ENCODE measurements around the gene BEGAIN. TPM values are rescaled to one million over a fixed set of nuclear protein-coding genes. Genes with fewer than 3 reads are reported as not detected.

BEGAIN gene
- total and polyA plus RNA-seq, 4 donors: 0.27 to 1.6 (median 1.3) TPM

DNA sequence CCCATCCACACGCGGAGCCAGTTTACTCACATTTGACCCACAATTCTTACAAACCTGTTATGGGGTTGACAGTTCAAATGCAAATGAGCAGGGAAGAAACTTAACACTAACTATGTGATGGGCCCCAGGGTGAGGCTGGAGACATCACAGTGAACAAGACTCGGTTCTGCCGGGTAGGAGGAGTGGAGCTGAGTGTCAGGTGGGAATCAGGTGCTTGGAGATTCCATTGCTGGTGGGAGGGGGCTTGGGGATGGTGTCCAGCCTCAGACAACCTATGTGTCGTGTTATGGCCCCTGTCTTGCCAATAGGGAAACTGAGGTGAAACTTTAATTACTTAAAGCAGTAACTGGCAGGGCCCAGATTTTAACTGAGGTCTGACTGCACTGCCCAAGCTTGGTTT lies 41.9 kb downstream of the BEGAIN start:
- H3K9ac ChIP-seq (ENCODE audit: insufficient read depth in 1 of 2, low read length in 2 of 2): no peak overlapping the region
- no peak overlapping the region for H3K27ac ChIP-seq (ENCODE audit: low read depth in 1 of 2, low read length in 1 of 2)
- H3K9me3 ChIP-seq (ENCODE audit: control insufficient read depth in 4 of 4, insufficient read depth in 3 of 4, low read length in 3 of 4): no peaks in the 10 kb centered on the region
- WGBS, 2 donors: 88% methylated on average over 5 of the region's 5 CpGs
- H3K36me3 ChIP-seq (ENCODE audit: control insufficient read depth in 4 of 4, insufficient read depth in 4 of 4, low read length in 4 of 4): no peaks in the 10 kb centered on the region
- TF ChIP-seq, protein P1, sequence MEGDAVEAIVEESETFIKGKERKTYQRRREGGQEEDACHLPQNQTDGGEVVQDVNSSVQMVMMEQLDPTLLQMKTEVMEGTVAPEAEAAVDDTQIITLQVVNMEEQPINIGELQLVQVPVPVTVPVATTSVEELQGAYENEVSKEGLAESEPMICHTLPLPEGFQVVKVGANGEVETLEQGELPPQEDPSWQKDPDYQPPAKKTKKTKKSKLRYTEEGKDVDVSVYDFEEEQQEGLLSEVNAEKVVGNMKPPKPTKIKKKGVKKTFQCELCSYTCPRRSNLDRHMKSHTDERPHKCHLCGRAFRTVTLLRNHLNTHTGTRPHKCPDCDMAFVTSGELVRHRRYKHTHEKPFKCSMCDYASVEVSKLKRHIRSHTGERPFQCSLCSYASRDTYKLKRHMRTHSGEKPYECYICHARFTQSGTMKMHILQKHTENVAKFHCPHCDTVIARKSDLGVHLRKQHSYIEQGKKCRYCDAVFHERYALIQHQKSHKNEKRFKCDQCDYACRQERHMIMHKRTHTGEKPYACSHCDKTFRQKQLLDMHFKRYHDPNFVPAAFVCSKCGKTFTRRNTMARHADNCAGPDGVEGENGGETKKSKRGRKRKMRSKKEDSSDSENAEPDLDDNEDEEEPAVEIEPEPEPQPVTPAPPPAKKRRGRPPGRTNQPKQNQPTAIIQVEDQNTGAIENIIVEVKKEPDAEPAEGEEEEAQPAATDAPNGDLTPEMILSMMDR (IDR thresholded peaks at IDR 0.05; ENCODE audit: control extremely low read depth, extremely low read depth): no peak
- H3K27me3 ChIP-seq (ENCODE audit: control insufficient read depth in 3 of 3, insufficient read depth in 3 of 3, low read length in 2 of 3): no peaks in the 10 kb centered on the region
- no peak for ATAC-seq (ENCODE audit: insufficient read depth, low FRiP score)
- H3K4me1 ChIP-seq (ENCODE audit: control insufficient read depth in 5 of 5, insufficient read depth in 5 of 5, low read length in 5 of 5): peaks cover 0 to 11% (median 0%) of the 10 kb centered on the region in 5 donors
- H3K4me3 ChIP-seq: no peak overlapping the region
- DNase-seq: no peak

DNA sequence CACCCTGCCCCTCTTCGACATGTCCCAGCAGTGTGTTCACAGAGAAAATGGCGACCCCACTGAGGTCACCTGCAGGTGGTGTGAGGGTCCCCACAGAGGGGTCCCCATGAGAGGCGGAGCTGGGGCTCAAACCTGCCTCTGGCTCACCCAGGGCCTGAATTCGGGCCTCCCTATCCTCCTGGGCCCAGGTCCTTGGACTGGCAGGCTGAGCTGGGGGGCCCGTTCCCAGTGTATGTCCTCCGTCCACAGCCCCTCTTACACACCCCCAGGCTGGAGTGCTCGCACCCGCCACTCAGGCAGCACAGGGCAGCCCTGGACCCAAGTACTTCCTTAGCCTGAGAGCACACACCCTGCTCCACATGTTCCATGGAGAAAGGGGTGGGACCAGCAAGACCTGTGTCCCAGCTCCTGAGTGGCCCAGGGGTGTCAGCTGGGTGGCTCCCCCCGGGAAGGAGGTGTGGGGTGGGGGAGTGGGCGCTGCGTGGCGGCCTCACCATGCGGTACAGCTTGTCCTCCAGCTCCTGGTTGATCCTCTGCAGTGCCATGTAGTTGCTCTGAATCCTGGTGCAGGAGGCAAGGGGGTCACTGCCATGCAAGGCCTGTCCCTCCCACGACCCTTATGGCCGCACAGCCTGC lies 42.6 kb downstream of the BEGAIN start:
- no peak overlapping the region for H3K27ac ChIP-seq (ENCODE audit: low read depth in 1 of 2, low read length in 1 of 2)
- no peaks in the 10 kb centered on the region for H3K9me3 ChIP-seq (ENCODE audit: control insufficient read depth in 4 of 4, insufficient read depth in 3 of 4, low read length in 3 of 4)
- 87 to 92% methylated on average over 15 of the region's 15 CpGs for WGBS, 2 donors
- no peaks in the 10 kb centered on the region for H3K27me3 ChIP-seq (ENCODE audit: control insufficient read depth in 3 of 3, insufficient read depth in 3 of 3, low read length in 2 of 3)
- DNase-seq: no peak
- TF ChIP-seq, protein P1 (IDR thresholded peaks at IDR 0.05; ENCODE audit: control extremely low read depth, extremely low read depth): no peak
- no peaks in the 10 kb centered on the region for H3K36me3 ChIP-seq (ENCODE audit: control insufficient read depth in 4 of 4, insufficient read depth in 4 of 4, low read length in 4 of 4)
- H3K4me1 ChIP-seq (ENCODE audit: control insufficient read depth in 5 of 5, insufficient read depth in 5 of 5, low read length in 5 of 5): peaks cover 0 to 11% (median 0%) of the 10 kb centered on the region in 5 donors
- ATAC-seq (ENCODE audit: insufficient read depth, low FRiP score): no peak
- H3K4me3 ChIP-seq: no peak overlapping the region
- no peak overlapping the region for H3K9ac ChIP-seq (ENCODE audit: insufficient read depth in 1 of 2, low read length in 2 of 2)

DNA sequence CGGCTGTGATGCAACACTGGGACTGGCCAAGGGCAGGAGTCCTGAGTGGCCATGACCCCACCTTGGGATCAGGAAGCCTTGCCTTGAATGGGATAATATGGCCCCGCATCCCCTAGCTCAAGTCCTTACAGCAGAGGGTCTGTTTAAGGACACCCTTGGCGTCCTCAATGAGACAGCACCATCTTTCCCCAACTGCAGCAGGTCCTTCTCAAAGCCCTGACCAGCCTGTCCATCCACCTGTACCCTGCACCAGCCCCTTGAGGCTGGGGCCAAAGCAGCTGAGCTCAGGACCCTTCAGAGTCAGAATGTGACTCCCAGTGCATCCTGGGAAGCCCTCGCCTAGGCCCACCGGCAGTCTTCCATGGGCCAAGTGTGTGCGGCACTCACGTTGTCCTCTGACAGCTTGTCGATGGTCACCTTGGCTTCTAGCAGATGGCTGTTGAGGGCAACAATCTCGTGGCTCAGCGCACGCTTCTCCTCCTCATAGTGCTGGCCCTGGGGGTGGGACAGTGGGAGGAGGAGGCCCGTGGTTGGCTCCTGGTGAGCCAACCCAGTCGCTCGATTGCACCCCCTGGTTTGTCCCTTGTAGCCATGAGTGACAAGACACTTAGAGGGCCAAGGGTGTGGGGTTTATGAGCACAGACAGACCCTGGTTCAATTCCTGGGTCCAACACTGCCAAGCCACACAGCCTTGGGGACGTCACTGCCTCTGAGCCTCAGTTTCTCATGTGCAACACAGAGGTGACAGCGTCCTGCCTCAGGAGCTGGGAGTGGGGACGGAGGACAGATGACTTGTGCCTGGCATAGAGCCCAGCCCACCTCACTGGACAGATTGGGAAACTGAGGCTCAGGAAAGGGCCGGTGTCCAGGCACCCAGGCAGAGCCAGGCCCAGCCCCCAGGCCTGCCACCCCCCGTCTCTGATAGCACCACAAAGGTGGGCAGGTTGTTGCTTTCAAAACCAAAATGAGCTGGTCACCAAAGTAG lies 43.5 kb downstream of the BEGAIN start:
- no peak for DNase-seq

More for the DNA sequence above, 43.5 kb downstream of the BEGAIN start:
- Histone ChIP-seq H3K9me3 (ENCODE audit: control insufficient read depth in 4 of 4, insufficient read depth in 3 of 4, low read length in 3 of 4) (no peaks in the 10 kb centered on the region), H3K36me3 (ENCODE audit: control insufficient read depth in 4 of 4, insufficient read depth in 4 of 4, low read length in 4 of 4) (no peaks in the 10 kb centered on the region), H3K27me3 (ENCODE audit: control insufficient read depth in 3 of 3, insufficient read depth in 3 of 3, low read length in 2 of 3) (no peaks in the 10 kb centered on the region), H3K4me1 (ENCODE audit: control insufficient read depth in 5 of 5, insufficient read depth in 5 of 5, low read length in 5 of 5) (peaks cover 0 to 11% (median 0%) of the 10 kb centered on the region in 5 donors), H3K27ac (ENCODE audit: low read depth in 1 of 2, low read length in 1 of 2) (no peak overlapping the region), H3K4me3 (no peak overlapping the region), H3K9ac (ENCODE audit: insufficient read depth in 1 of 2, low read length in 2 of 2) (no peak overlapping the region)
- 90 to 91% methylated on average over 19 of the region's 19 CpGs for WGBS, 2 donors
- TF ChIP-seq, protein P1 (IDR thresholded peaks at IDR 0.05; ENCODE audit: control extremely low read depth, extremely low read depth): no peak
- ATAC-seq (ENCODE audit: insufficient read depth, low FRiP score): no peak

Measured in lung (tissue), 12 donors.